ENCODE data around the gene LRRC25. TPM values are rescaled to one million over a fixed set of nuclear protein-coding genes. Genes with fewer than 3 reads are reported as not detected.

Gene LRRC25
- total and polyA plus RNA-seq, 10 donors = 14.6 to 164 (median 87.3) TPM

- peak overlapping the region; percentile 4 to 67 (median 35) for H3K4me3 ChIP-seq
- DNase-seq = peak; percentile 98
- 1 to 18% (median 2%) methylated on average over 9 to 86 of the region's 86 CpGs for WGBS, 5 donors
- peaks cover 34 to 85% (median 50%) of the 10 kb centered on the region in 6 donors for H3K4me1 ChIP-seq
- H3K27me3 ChIP-seq (replicated peaks in 1 of 7) = peaks cover 0 to 37% (median 0%) of the 10 kb centered on the region in 7 donors
- H3K9me3 ChIP-seq = peaks cover 0 to 5% (median 0%) of the 10 kb centered on the region in 8 donors
- TF ChIP-seq CTCF (IDR thresholded peaks at IDR 0.05 in 8 of 11, conservative IDR thresholded peaks at IDR 0.05 in 3 of 11) (peak; percentile 99 to 100 (median 100)), POLR2A (IDR thresholded peaks at IDR 0.05) (peak in 1 of 3 donors; percentile 11), POLR2AphosphoS5 (IDR thresholded peaks at IDR 0.05) (peak; percentile 86 to 94 (median 86))
- H3K36me3 ChIP-seq = peaks cover 0 to 32% (median 6%) of the 10 kb centered on the region in 6 donors
- intact Hi-C loops (cut with DNase I; ENCODE audit: low total_unique reads) = no loop called here
- H3K27ac ChIP-seq = peak overlapping the region in 7 of 8 donors; percentile 53 to 83 (median 77)
Observed at GRCh38 chr19:18388100-18388959, 9.1 kb downstream of the LRRC25 start.

- no peak for TF ChIP-seq POLR2AphosphoS5 (IDR thresholded peaks at IDR 0.05)
- no peak for TF ChIP-seq POLR2A (IDR thresholded peaks at IDR 0.05)
- no peak for TF ChIP-seq CTCF (IDR thresholded peaks at IDR 0.05 in 8 of 11, conservative IDR thresholded peaks at IDR 0.05 in 3 of 11)
- Histone ChIP-seq H3K27ac (peak overlapping the region in 6 of 8 donors; percentile 9 to 83 (median 77)), H3K36me3 (peaks cover 0 to 25% (median 5%) of the 10 kb centered on the region in 6 donors), H3K4me3 (peak overlapping the region in 3 of 8 donors; percentile 13 to 67 (median 44)), H3K27me3 (replicated peaks in 1 of 7) (peaks cover 0 to 53% (median 0%) of the 10 kb centered on the region in 7 donors), H3K9me3 (peaks cover 0 to 5% (median 0%) of the 10 kb centered on the region in 8 donors), H3K4me1 (peaks cover 24 to 84% (median 41%) of the 10 kb centered on the region in 6 donors)
- no peak for DNase-seq
- 75 to 86% (median 83%) methylated on average over 12 to 14 of the region's 14 CpGs for WGBS, 5 donors
- intact Hi-C loops (cut with DNase I; ENCODE audit: low total_unique reads) = no loop called here
Observed at GRCh38 chr19:18386543-18387271, 10.7 kb downstream of the LRRC25 start.

- peaks cover 0 to 17% (median 4%) of the 10 kb centered on the region in 6 donors for H3K36me3 ChIP-seq
- H3K4me3 ChIP-seq = peak within 1 kb of the TSS in 3 of 8 donors; percentile 13 to 67 (median 44)
- TF ChIP-seq POLR2A (IDR thresholded peaks at IDR 0.05) (no peak), CTCF (IDR thresholded peaks at IDR 0.05 in 8 of 11, conservative IDR thresholded peaks at IDR 0.05 in 3 of 11) (peak in 9 of 11 experiments; percentile 29 to 72 (median 52)), POLR2AphosphoS5 (IDR thresholded peaks at IDR 0.05) (peak; percentile 78 to 87 (median 79))
- H3K27me3 ChIP-seq (replicated peaks in 1 of 7) = peaks cover 0 to 54% (median 0%) of the 10 kb centered on the region in 7 donors
- intact Hi-C loops (cut with DNase I; ENCODE audit: low total_unique reads) = no loop called here
- peak; percentile 76 for DNase-seq
- H3K27ac ChIP-seq = peak within 1 kb of the TSS in 6 of 8 donors; percentile 9 to 83 (median 77)
- WGBS, 5 donors = 35 to 50% (median 40%) methylated on average over 24 to 33 of the region's 33 CpGs
- peaks cover 22 to 81% (median 39%) of the 10 kb centered on the region in 6 donors for H3K4me1 ChIP-seq
- H3K9me3 ChIP-seq = peaks cover 0 to 5% (median 0%) of the 10 kb centered on the region in 8 donors
Observed at GRCh38 chr19:18385675-18386542, 11.5 kb downstream of the LRRC25 start, which contains the start of gene GDF15. GDF15 (plus strand) TSS chr19:18386158; CDS start chr19:18386190, 32 bp downstream.

Measured in spleen (tissue), 11 donors.